PC-9 (cell line): ENCODE data around the gene P4HA1. TPM values are rescaled to one million over a fixed set of nuclear protein-coding genes. Genes with fewer than 3 reads are reported as not detected.

Experiments used
- BruUV-seq: library from RNA; stranded (reverse); fragments of 400-500 nt; replicated peaks from 2 replicates; lab custom pipeline; 2021; lab: Mats Ljungman, UMichigan
- CTCF ChIA-PET: fragments of 300-600 bp; sonication (Branson Sonifier 250); formaldehyde crosslinking; loops from one replicate; lab custom pipeline; 2022; ENCODE audit warnings: antibody characterized with exemption; lab: Charles Lee
- POLR2A ChIA-PET: fragments of 300-600 bp; sonication (Branson Sonifier 250); formaldehyde crosslinking; loops from one replicate; lab custom pipeline; 2022; ENCODE audit warnings: antibody characterized with exemption; ENCODE audit not compliant: unreplicated experiment; lab: Charles Lee
- DNase-seq, 2 experiments: peaks; one replicate each; pipeline versions ENCODE4 v3.0.0 to v3.0.0-alpha.2; 2015 to 2022; ENCODE audit warnings: mixed read lengths in 1 of 2
- H2AFZ ChIP-seq: fragments of 200-600 bp; sonication (generic); 2 replicates; pipeline ENCODE4 v1.8.1; 2017; ENCODE audit warnings: antibody characterized with exemption
- H3F3A ChIP-seq: fragments of 200-600 bp; sonication (generic); 2 replicates; pipeline ENCODE4 v1.8.1; 2017; ENCODE audit warnings: antibody characterized with exemption, mild to moderate bottlenecking, low read depth; ENCODE audit not compliant: insufficient read depth
- H3K27ac ChIP-seq: fragments of 200-600 bp; sonication (generic); 2 replicates; pipeline ENCODE4 v1.6.1; 2016; ENCODE audit warnings: mixed run types
- H3K27me3 ChIP-seq: fragments of 200-600 bp; sonication (generic); 2 replicates; pipeline ENCODE4 v1.6.1; 2016; ENCODE audit warnings: low read depth, mixed run types; ENCODE audit not compliant: insufficient read depth
- H3K36me3 ChIP-seq: fragments of 200-600 bp; sonication (generic); 2 replicates; pipeline ENCODE4 v1.6.1; 2016; ENCODE audit warnings: low read depth, mixed run types
- H3K4me1 ChIP-seq: fragments of 200-600 bp; sonication (generic); replicated peaks from 2 replicates; pipeline ENCODE4 v1.6.1; 2016; ENCODE audit warnings: mixed run types; ENCODE audit not compliant: insufficient read depth
- H3K4me2 ChIP-seq: fragments of 200-600 bp; sonication (generic); 2 replicates; pipeline ENCODE4 v1.6.1; 2017; ENCODE audit warnings: mixed run types
- H3K4me3 ChIP-seq: fragments of 200-600 bp; sonication (generic); 2 replicates; pipeline ENCODE4 v1.6.1; 2016; ENCODE audit warnings: mixed run types
- H3K79me2 ChIP-seq: fragments of 200-600 bp; sonication (generic); 2 replicates; pipeline ENCODE4 v1.6.1; 2017; ENCODE audit warnings: low read depth, mixed run types
- H3K9me2 ChIP-seq: fragments of 200-600 bp; sonication (generic); 2 replicates; pipeline ENCODE4 v1.8.1; 2017; ENCODE audit warnings: mild to moderate bottlenecking; ENCODE audit not compliant: insufficient read depth
- H3K9me3 ChIP-seq: fragments of 200-600 bp; sonication (generic); 2 replicates; pipeline ENCODE4 v1.8.1; 2016; ENCODE audit warnings: low read depth; ENCODE audit not compliant: insufficient read depth
- H4K20me1 ChIP-seq: fragments of 200-600 bp; sonication (generic); 2 replicates; pipeline ENCODE4 v1.8.1; 2017; ENCODE audit not compliant: insufficient read depth
- CTCF ChIP-seq: fragments of 200-600 bp; sonication (generic); conservative IDR thresholded peaks from 2 replicates; pipeline ENCODE4 v1.6.1; 2017; ENCODE audit warnings: mixed run types, antibody characterized with exemption, mild to moderate bottlenecking, moderate library complexity
- EZH2 ChIP-seq: fragments of 200-600 bp; sonication (generic); IDR thresholded peaks from 2 replicates; pipeline ENCODE4 v1.8.0; 2017; ENCODE audit warnings: antibody characterized with exemption, low read depth
- intact Hi-C: fragments of 100-400 bp; cut with micrococcal nuclease; formaldehyde crosslinking; loops from one replicate; pipeline ENCODE4 v1.10.0; 2022; ENCODE audit not compliant: unreplicated experiment
- total RNA-seq: library from RNA; stranded (reverse); gene quantifications from 2 replicates; pipeline ENCODE4 v1.2.3, GENCODE V29; 2021

Gene P4HA1
- total RNA-seq, 1 experiment from 2014 or later, result 25.5 TPM

DNA sequence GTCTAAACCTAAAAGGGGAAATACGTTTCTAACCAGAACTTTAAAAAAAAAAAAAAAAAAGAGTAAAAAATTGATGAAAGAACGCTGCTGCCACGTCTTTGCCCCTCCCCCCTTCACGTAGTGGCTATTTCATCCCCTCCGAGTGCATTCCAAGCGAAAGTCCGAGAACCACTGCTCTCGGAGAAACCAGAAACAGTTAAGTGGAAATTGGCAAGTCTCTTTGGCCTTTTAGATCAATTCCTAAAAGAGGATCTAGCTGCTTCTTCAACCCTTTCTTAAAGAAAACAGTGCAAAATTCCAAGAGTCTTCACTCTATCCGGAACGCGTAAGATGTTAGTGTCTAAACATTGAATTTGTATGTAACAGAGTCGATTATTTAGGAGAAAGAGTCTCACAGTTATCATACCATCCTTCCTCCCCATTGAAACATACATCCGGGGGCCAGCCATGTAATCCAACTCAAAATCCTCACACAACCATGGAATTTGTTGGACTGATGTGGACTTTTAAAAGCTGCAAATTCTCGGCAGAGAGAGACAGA lies 1.1 kb downstream of the P4HA1 start:
- CTCF ChIA-PET, result interaction anchor here (0.5 to 2.0 kb wide), 10 partner anchors 13 to 881 kb away, joined by 3 to 16 read pairs (median 4); partner anchors contain the start of gene NUDT13
- H3K36me3 ChIP-seq, result no peaks in the 10 kb centered on the region
- no peaks in the 10 kb centered on the region; the same call in 1 of the 2 replicates for H3K9me2 ChIP-seq
- TF ChIP-seq EZH2, result no peak
- no peak for TF ChIP-seq CTCF
- H3K9me3 ChIP-seq, result no peaks in the 10 kb centered on the region
- no peaks in the 10 kb centered on the region for H4K20me1 ChIP-seq
- peaks cover 18% of the 10 kb centered on the region for H3K4me1 ChIP-seq
- peak overlapping the region; percentile 93 for H3K4me3 ChIP-seq
- H2AFZ ChIP-seq, result peak overlapping the region; percentile 90
- BruUV-seq, result TSS peak; percentile 32
- DNase-seq, result peak; percentile 40 to 44
- peaks cover 32% of the 10 kb centered on the region for H3F3A ChIP-seq
- H3K27ac ChIP-seq, result peak overlapping the region; percentile 65
- H3K27me3 ChIP-seq, result no peaks in the 10 kb centered on the region
- peak overlapping the region; percentile 88 for H3K4me2 ChIP-seq
- intact Hi-C loops, result loop anchor here (1.0 to 2.0 kb wide), 2 partner anchors 15 to 64 kb away; partner anchors contain the start of gene NUDT13
- POLR2A ChIA-PET, result interaction anchor here (0.7 to 1.7 kb wide), 5 partner anchors 15 to 363 kb away, joined by 3 to 31 read pairs (median 11); no protein-coding TSS in a partner anchor
- H3K79me2 ChIP-seq, result peaks cover 47% of the 10 kb centered on the region

DNA sequence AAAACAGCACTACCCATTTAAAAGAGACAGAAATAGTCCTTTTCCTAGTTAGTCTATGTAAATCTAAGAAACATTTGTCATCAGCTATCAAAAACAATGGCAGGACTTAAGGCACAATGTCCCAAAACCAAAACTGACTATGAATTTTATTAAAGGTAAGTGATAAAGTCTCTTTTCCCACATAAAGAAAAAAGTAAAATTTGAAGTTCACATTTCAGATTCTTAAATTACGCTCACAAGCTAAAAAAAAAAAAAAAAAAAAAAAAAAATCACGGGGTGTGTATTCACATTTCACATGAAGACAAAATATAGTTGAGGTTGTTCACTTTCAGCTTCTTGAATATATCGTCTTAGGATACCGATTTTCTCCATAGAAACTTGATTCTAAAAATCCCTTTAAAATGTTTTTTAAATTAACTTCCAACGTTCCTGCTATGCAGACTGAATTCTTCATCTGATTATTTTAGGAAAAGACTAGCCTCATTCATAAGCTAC lies 1.6 kb downstream of the P4HA1 start:
- ChIA-PET CTCF (interaction anchor here (0.5 to 0.6 kb wide), 3 partner anchors 68 to 881 kb away, joined by 3 to 8 read pairs (median 5); no protein-coding TSS in a partner anchor), POLR2A (interaction anchor here (0.5 to 0.7 kb wide), 3 partner anchors 141 to 808 kb away, joined by 3 to 31 read pairs (median 26); no protein-coding TSS in a partner anchor)
- BruUV-seq, result no TSS peak
- Histone ChIP-seq H3K4me3 (peak overlapping the region; percentile 93), H4K20me1 (no peaks in the 10 kb centered on the region), H3K9me3 (no peaks in the 10 kb centered on the region), H3K4me1 (peaks cover 18% of the 10 kb centered on the region), H3K79me2 (peaks cover 52% of the 10 kb centered on the region), H3F3A (peaks cover 32% of the 10 kb centered on the region), H3K27ac (peak overlapping the region; percentile 65), H3K9me2 (no peaks in the 10 kb centered on the region; the same call in 1 of the 2 replicates), H2AFZ (peak overlapping the region; percentile 90), H3K36me3 (no peaks in the 10 kb centered on the region), H3K4me2 (peak overlapping the region; percentile 88), H3K27me3 (no peaks in the 10 kb centered on the region)
- TF ChIP-seq EZH2 (no peak), CTCF (no peak)
- DNase-seq, result no peak
- intact Hi-C loops, result no loop called here

- Histone ChIP-seq H3K4me1 (peaks cover 18% of the 10 kb centered on the region), H4K20me1 (no peaks in the 10 kb centered on the region), H3K4me3 (peak overlapping the region; percentile 93), H3K36me3 (no peaks in the 10 kb centered on the region), H3K9me2 (no peaks in the 10 kb centered on the region; the same call in 1 of the 2 replicates), H2AFZ (peak overlapping the region; percentile 90), H3F3A (peaks cover 31% of the 10 kb centered on the region), H3K27ac (peak overlapping the region; percentile 65), H3K27me3 (no peaks in the 10 kb centered on the region), H3K79me2 (peaks cover 56% of the 10 kb centered on the region), H3K9me3 (no peaks in the 10 kb centered on the region), H3K4me2 (peak overlapping the region; percentile 88)
- CTCF ChIA-PET, result no interaction called here
- intact Hi-C loops, result no loop called here
- POLR2A ChIA-PET, result interaction anchor here (0.5 to 0.7 kb wide), 3 partner anchors 142 to 807 kb away, joined by 3 to 26 read pairs (median 4); partner anchors contain the start of gene CFAP70
- no TSS peak for BruUV-seq
- peak in 1 of 2 experiments; percentile 55 for DNase-seq
- TF ChIP-seq EZH2 (no peak), CTCF (no peak)
Observed at GRCh38 chr10:73093922-73094850, 2.5 kb downstream of the P4HA1 start.
